Kidney (tissue), 14 donors: ENCODE measurements around the gene WFIKKN2. TPM values are rescaled to one million over a fixed set of nuclear protein-coding genes. Genes with fewer than 3 reads are reported as not detected.

Source experiments
- DNase-seq, 5 donors: peaks; one replicate each; pipeline ENCODE4 v3.0.0-alpha.2; 2013 to 2020
- FAIRE-seq: peaks from 2 replicates; lab custom pipeline; 2012; peaks lifted over from hg19 to GRCh38; lab: Jason Lieb, UNC
- H3K27ac ChIP-seq, 2 donors: one replicate each; pipeline ENCODE4 v1.7.0; 2013; ENCODE audit warnings: low read depth in 2 of 2, low read length in 2 of 2, inconsistent platforms in 1 of 2
- H3K27me3 ChIP-seq: one replicate; pipeline ENCODE4 v1.7.1; 2013; ENCODE audit warnings: low read length, inconsistent platforms; ENCODE audit not compliant: control insufficient read depth, insufficient read depth
- H3K36me3 ChIP-seq, 3 donors: one replicate each; pipeline versions ENCODE4 v1.7.0 to v1.7.1; 2013; ENCODE audit warnings: low read length in 3 of 3, control low read depth in 1 of 3, inconsistent platforms in 1 of 3; ENCODE audit not compliant: insufficient read depth in 3 of 3, control insufficient read depth in 2 of 3
- H3K4me1 ChIP-seq, 3 donors: one replicate each; pipeline versions ENCODE4 v1.7.0 to v1.7.1; 2013; ENCODE audit warnings: low read length in 3 of 3, inconsistent platforms in 1 of 3, low read depth in 1 of 3; ENCODE audit not compliant: control insufficient read depth in 2 of 3, insufficient read depth in 2 of 3
- H3K4me3 ChIP-seq, 3 donors: one replicate each; pipeline versions ENCODE4 v1.7.0 to v1.8.1; 2013; ENCODE audit warnings: low read length in 3 of 3, control low read depth in 1 of 3, inconsistent platforms in 1 of 3
- H3K9ac ChIP-seq, 3 donors: one replicate each; pipeline versions ENCODE4 v1.7.0 to v1.7.1; 2013; ENCODE audit warnings: low read length in 3 of 3, control low read depth in 1 of 3, inconsistent platforms in 1 of 3
- H3K9me3 ChIP-seq, 3 donors: one replicate each; pipeline versions ENCODE4 v1.7.0 to v1.7.1; 2013; ENCODE audit warnings: low read length in 3 of 3, control low read depth in 1 of 3, inconsistent platforms in 1 of 3; ENCODE audit not compliant: control insufficient read depth in 2 of 3, insufficient read depth in 1 of 3
- CTCF ChIP-seq: IDR thresholded peaks from 3 replicates; pipeline ENCODE4 v1.5.1; 2012; ENCODE audit warnings: mild to moderate bottlenecking, moderate library complexity, borderline replicate concordance; ENCODE audit not compliant: insufficient read depth; ENCODE audit errors: extremely low read depth
- intact Hi-C: fragments of 100-400 bp; cut with DNase I; formaldehyde crosslinking; loops from one replicate; pipeline ENCODE4 v1.11.1; 2022
- polyA plus RNA-seq: library from polyadenylated mRNA; stranded (reverse); fragments of 350-450 nt; fragmentation: Illumina TruSeq; extraction: RNeasy Lipid Tissue Mini Kit (QIAGEN cat#74804); gene quantifications from one replicate; pipeline ENCODE4 v1.2.3, GENCODE V29; 2014; ENCODE audit warnings: low read depth, low replicate concordance; ENCODE audit not compliant: insufficient read depth
- total RNA-seq: library from RNA; stranded (reverse); fragmentation: NEBNext Ultra II Directional; extraction: Animal tissue kit (Norgen Biotek cat#: 25700); gene quantifications from one replicate; pipeline ENCODE4 v1.2.1, GENCODE V29; 2021
- donor health status: control.
- donor health status: control.
- donor health status: control.
- donor health status: control.
- donor health status: control.
- donor health status: DM: yes; HTN: yes; CAD: no.
- donor health status: Normal renal cell carcinoma (clear cell type).

Gene WFIKKN2
- total and polyA plus RNA-seq, 2 donors from 2014 or later: 0.09 TPM; not detected in 1

DNA sequence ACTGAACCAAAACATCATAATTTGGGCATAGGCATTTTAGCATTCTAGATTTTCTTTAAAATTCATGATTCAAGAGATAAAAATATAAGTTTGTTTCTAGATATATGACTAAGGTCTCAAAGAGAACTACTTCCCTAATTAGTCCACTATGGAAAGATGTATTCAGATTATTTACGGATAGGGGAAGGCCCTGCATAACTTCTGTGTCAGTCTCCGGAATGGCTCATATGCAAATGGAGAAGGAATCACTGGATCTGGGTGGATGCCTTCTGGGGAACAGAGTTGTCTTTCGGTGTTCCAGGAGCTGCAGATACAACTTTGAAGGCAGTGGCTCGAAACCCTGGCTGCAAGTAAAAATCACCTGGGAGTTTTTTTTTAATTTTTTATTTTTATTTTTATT is 17.1 kb upstream of the WFIKKN2 start:
- Histone ChIP-seq H3K9me3 (no peaks in the 10 kb centered on the region), H3K4me3 (no peak overlapping the region), H3K9ac (no peak overlapping the region), H3K4me1 (peaks cover 0 to 9% (median 3%) of the 10 kb centered on the region in 3 donors), H3K27ac (no peak overlapping the region), H3K27me3 (no peaks in the 10 kb centered on the region), H3K36me3 (no peaks in the 10 kb centered on the region)
- no peak for TF ChIP-seq CTCF
- no peak for DNase-seq
- FAIRE-seq: no peak
- intact Hi-C loops: no loop called here

- FAIRE-seq (no peak), DNase-seq (no peak)
- H3K36me3 ChIP-seq: no peaks in the 10 kb centered on the region
- no peaks in the 10 kb centered on the region for H3K27me3 ChIP-seq
- no peak for TF ChIP-seq CTCF
- H3K9ac ChIP-seq: no peak overlapping the region
- intact Hi-C loops: no loop called here
- no peaks in the 10 kb centered on the region for H3K9me3 ChIP-seq
- no peak overlapping the region for H3K4me3 ChIP-seq
- H3K27ac ChIP-seq: no peak overlapping the region
- H3K4me1 ChIP-seq: peaks cover 0 to 9% (median 3%) of the 10 kb centered on the region in 3 donors
These were observed 16.3 kb upstream of the WFIKKN2 start for GRCh38 chr17:50818921-50819657.

GRCh38 chr17:50820651-50821050 is 14.7 kb upstream of the WFIKKN2 start:
- intact Hi-C loops: no loop called here
- no peak for TF ChIP-seq CTCF
- Histone ChIP-seq H3K9me3 (no peaks in the 10 kb centered on the region), H3K4me3 (no peak overlapping the region), H3K27ac (no peak overlapping the region), H3K36me3 (no peaks in the 10 kb centered on the region), H3K27me3 (no peaks in the 10 kb centered on the region), H3K4me1 (peaks cover 0 to 9% (median 3%) of the 10 kb centered on the region in 3 donors), H3K9ac (no peak overlapping the region)
- FAIRE-seq: no peak
- no peak for DNase-seq

GRCh38 chr17:50822550-50822949 is 12.8 kb upstream of the WFIKKN2 start:
- Histone ChIP-seq H3K36me3 (no peaks in the 10 kb centered on the region), H3K27ac (no peak overlapping the region), H3K9me3 (no peaks in the 10 kb centered on the region), H3K27me3 (no peaks in the 10 kb centered on the region), H3K4me1 (peaks cover 0 to 4% (median 3%) of the 10 kb centered on the region in 3 donors), H3K4me3 (no peak overlapping the region), H3K9ac (no peak overlapping the region)
- FAIRE-seq (no peak), DNase-seq (no peak)
- no peak for TF ChIP-seq CTCF
- intact Hi-C loops: no loop called here
